H1 (cell line): Measurements from ENCODE around the gene WFDC1. TPM values are rescaled to one million over a fixed set of nuclear protein-coding genes. Genes with fewer than 3 reads are reported as not detected.

ENCODE experiments used
- CTCF ChIA-PET: fragments of 300-600 bp; sonication (Branson Sonifier 250); formaldehyde crosslinking; loops from one replicate; lab custom pipeline; 2021; ENCODE audit not compliant: partially characterized antibody; lab: Charles Lee
- POLR2A ChIA-PET: fragments of 300-600 bp; sonication (Branson Sonifier 250); formaldehyde crosslinking; loops from one replicate; lab custom pipeline; 2021; ENCODE audit warnings: inconsistent platforms; ENCODE audit not compliant: partially characterized antibody; lab: Charles Lee
- DNase-seq, 2 experiments: peaks; one replicate each; pipeline versions ENCODE4 v3.0.0 to v3.0.0-alpha.2; 2010 to 2022; ENCODE audit warnings: low spot score in 2 of 2, low read depth in 1 of 2, mixed read lengths in 1 of 2
- FAIRE-seq: peaks from 2 replicates; lab custom pipeline; 2011; peaks lifted over from hg19 to GRCh38; lab: Jason Lieb, UNC
- H2AFZ ChIP-seq: 2 replicates; pipeline ENCODE4 v1.8.1; 2012; ENCODE audit warnings: low read length, inconsistent platforms
- H2AK5ac ChIP-seq: 2 replicates; pipeline ENCODE4 v1.6.1; 2013; ENCODE audit warnings: low read depth, low read length
- H2BK120ac ChIP-seq: replicated peaks from 2 replicates; pipeline ENCODE3; 2013; ENCODE audit warnings: low read depth, low read length, inconsistent platforms
- H2BK12ac ChIP-seq: 2 replicates; pipeline ENCODE4 v1.6.1; 2013; ENCODE audit warnings: low read depth, low read length
- H2BK15ac ChIP-seq: 2 replicates; pipeline ENCODE4 v1.6.1; 2013; ENCODE audit warnings: low read length
- H2BK20ac ChIP-seq: 2 replicates; pipeline ENCODE4 v1.6.1; 2013; ENCODE audit warnings: low read length
- H2BK5ac ChIP-seq: 2 replicates; pipeline ENCODE4 v1.6.1; 2013; ENCODE audit warnings: low read depth, low read length
- H3K14ac ChIP-seq: 2 replicates; pipeline ENCODE4 v1.6.1; 2013; ENCODE audit warnings: inconsistent platforms; ENCODE audit not compliant: insufficient read length
- H3K18ac ChIP-seq: 2 replicates; pipeline ENCODE4 v1.6.1; 2013; ENCODE audit warnings: low read length; ENCODE audit errors: extremely low read depth
- H3K23ac ChIP-seq: 2 replicates; pipeline ENCODE4 v1.6.1; 2013; ENCODE audit warnings: inconsistent platforms; ENCODE audit not compliant: insufficient read length
- H3K23me2 ChIP-seq: 2 replicates; pipeline ENCODE4 v1.6.1; 2013; ENCODE audit warnings: low read depth, low read length
- H3K27ac ChIP-seq: 2 replicates; pipeline ENCODE4 v1.6.1; 2011; ENCODE audit warnings: low read depth, low read length, inconsistent platforms
- H3K27me3 ChIP-seq, 4 experiments: replicated peaks in 1 of 4; 1 replicate in 1 of 4; 2 replicates in 3 of 4; pipeline versions ENCODE4 v1.6.1 to v1.8.1; 2011 to 2013; ENCODE audit warnings: low read length in 3 of 4, mild to moderate bottlenecking in 3 of 4, inconsistent platforms in 2 of 4, mixed read lengths in 2 of 4, moderate library complexity in 1 of 4; ENCODE audit not compliant: control insufficient read depth in 3 of 4, insufficient read depth in 3 of 4; ENCODE audit errors: extremely low read depth in 1 of 4
- H3K36me3 ChIP-seq, 4 experiments: 2 replicates each; pipeline versions ENCODE4 v1.6.1 to v1.8.1; 2011 to 2013; ENCODE audit warnings: mild to moderate bottlenecking in 4 of 4, low read length in 3 of 4, moderate library complexity in 2 of 4, control low read depth in 1 of 4, inconsistent platforms in 1 of 4; ENCODE audit not compliant: insufficient read depth in 4 of 4, control insufficient read depth in 2 of 4
- H3K4ac ChIP-seq: replicated peaks from 2 replicates; pipeline ENCODE3; 2013; ENCODE audit warnings: low read length, low read depth, mixed read lengths, inconsistent platforms; ENCODE audit not compliant: insufficient read length
- H3K4me1 ChIP-seq, 4 experiments: replicated peaks in 1 of 4; 1 replicate in 1 of 4; 2 replicates in 3 of 4; pipeline versions ENCODE4 v1.6.1 to v1.8.1; 2011 to 2013; ENCODE audit warnings: low read length in 3 of 4, inconsistent platforms in 2 of 4, mixed read lengths in 1 of 4; ENCODE audit not compliant: insufficient read depth in 4 of 4, control insufficient read depth in 3 of 4
- H3K4me2 ChIP-seq, 2 experiments: 2 replicates each; pipeline versions ENCODE4 v1.6.1 to v1.8.1; 2011 to 2013; ENCODE audit warnings: low read depth in 2 of 2, low read length in 2 of 2, control low read depth in 1 of 2, inconsistent platforms in 1 of 2, mild to moderate bottlenecking in 1 of 2; ENCODE audit not compliant: insufficient read depth in 1 of 2
- H3K4me3 ChIP-seq, 4 experiments: fragments of 200-600, 300-600 bp in 1 of 4; sonication (generic), shearing (Covaris generic), sonication (Bioruptor Twin) in 1 of 4; 2 replicates each; pipeline versions ENCODE4 v1.5.1 to v1.8.1; 2011 to 2016; ENCODE audit warnings: low read length in 4 of 4, low read depth in 3 of 4, control low read depth in 2 of 4, inconsistent platforms in 2 of 4, mild to moderate bottlenecking in 2 of 4, mixed read lengths in 1 of 4, moderate library complexity in 1 of 4; ENCODE audit not compliant: insufficient read depth in 2 of 4; ENCODE audit errors: extremely low read depth in 1 of 4
- H3K56ac ChIP-seq: replicated peaks from 2 replicates; pipeline ENCODE3; 2013; ENCODE audit warnings: low read depth, mild to moderate bottlenecking, mixed read lengths, low read length, inconsistent platforms; ENCODE audit not compliant: insufficient read length
- H3K79me1 ChIP-seq: 2 replicates; pipeline ENCODE4 v1.6.1; 2013; ENCODE audit warnings: low read depth, low read length, control low read depth
- H3K79me2 ChIP-seq, 2 experiments: 2 replicates each; pipeline versions ENCODE4 v1.6.1 to v1.8.1; 2012 to 2013; ENCODE audit warnings: low read length in 2 of 2, mild to moderate bottlenecking in 2 of 2, inconsistent platforms in 1 of 2; ENCODE audit not compliant: insufficient read depth in 2 of 2, control insufficient read depth in 1 of 2
- H3K9ac ChIP-seq, 4 experiments: replicated peaks in 1 of 4; 1 replicate in 1 of 4; 2 replicates in 3 of 4; pipeline versions ENCODE4 v1.6.1 to v1.8.1; 2011 to 2013; ENCODE audit warnings: low read depth in 3 of 4, low read length in 3 of 4, control low read depth in 2 of 4, mild to moderate bottlenecking in 2 of 4, moderate library complexity in 2 of 4, inconsistent platforms in 1 of 4; ENCODE audit errors: extremely low read depth in 1 of 4
- H3K9me3 ChIP-seq, 2 experiments: 2 replicates each; pipeline versions ENCODE4 v1.6.1 to v1.8.1; 2012 to 2013; ENCODE audit warnings: mild to moderate bottlenecking in 2 of 2, moderate library complexity in 2 of 2, control low read depth in 1 of 2, inconsistent platforms in 1 of 2, low read depth in 1 of 2, low read length in 1 of 2, mixed read lengths in 1 of 2; ENCODE audit not compliant: insufficient read depth in 2 of 2
- H4K20me1 ChIP-seq, 2 experiments: replicated peaks in 1 of 2; 2 replicates each; pipeline versions ENCODE3 to v1.8.1; 2011 to 2013; ENCODE audit warnings: inconsistent platforms in 2 of 2, low read length in 2 of 2, mild to moderate bottlenecking in 1 of 2; ENCODE audit not compliant: insufficient read depth in 2 of 2, control insufficient read depth in 1 of 2
- H4K5ac ChIP-seq: 2 replicates; pipeline ENCODE4 v1.6.1; 2013; ENCODE audit warnings: low read length, low read depth, mixed read lengths, inconsistent platforms; ENCODE audit not compliant: insufficient read length
- H4K8ac ChIP-seq: 2 replicates; pipeline ENCODE4 v1.8.0; 2013; ENCODE audit warnings: mild to moderate bottlenecking, moderate library complexity, low read length, inconsistent platforms; ENCODE audit not compliant: insufficient read depth; ENCODE audit errors: extremely low read depth
- H4K91ac ChIP-seq: replicated peaks from 2 replicates; pipeline ENCODE3; 2013; ENCODE audit warnings: low read length, mixed read lengths, inconsistent platforms; ENCODE audit not compliant: insufficient read length
- CHD2 ChIP-seq: IDR thresholded peaks from 2 replicates; pipeline ENCODE4 v1.6.1; 2012; ENCODE audit warnings: low read length, improper control_type of control experiment
- GABPA ChIP-seq: IDR thresholded peaks from 2 replicates; pipeline ENCODE4 v1.6.1; 2011; ENCODE audit warnings: mild to moderate bottlenecking, low read length, moderate library complexity, borderline replicate concordance; ENCODE audit not compliant: insufficient read depth
- GTF2F1 ChIP-seq: IDR thresholded peaks from 2 replicates; pipeline ENCODE4 v1.6.1; 2012; ENCODE audit warnings: low read depth, low read length, improper control_type of control experiment, borderline replicate concordance
- KDM5A ChIP-seq: fragments of 200-600 bp; IDR thresholded peaks from 2 replicates; pipeline ENCODE4 v1.7.1; 2012; ENCODE audit warnings: mild to moderate bottlenecking, low read length, inconsistent platforms, mixed read lengths
- RAD21 ChIP-seq, 2 experiments: IDR thresholded peaks in 1 of 2; conservative IDR thresholded peaks in 1 of 2; 2 replicates each; pipeline ENCODE4 v1.6.1; 2011; ENCODE audit warnings: low read depth in 2 of 2, low read length in 2 of 2, improper control_type of control experiment in 1 of 2, inconsistent platforms in 1 of 2, mild to moderate bottlenecking in 1 of 2, moderate library complexity in 1 of 2
- SIX5 ChIP-seq: IDR thresholded peaks from 2 replicates; pipeline ENCODE4 v1.6.1; 2011; ENCODE audit warnings: mild to moderate bottlenecking, low read depth, low read length
- SP1 ChIP-seq: IDR thresholded peaks from 2 replicates; pipeline ENCODE4 v1.6.1; 2011; ENCODE audit warnings: low read depth, low read length
- SP4 ChIP-seq: IDR thresholded peaks from 2 replicates; pipeline ENCODE4 v1.6.1; 2012; ENCODE audit warnings: low read length, inconsistent platforms
- WGBS, 2 experiments: shearing (Covaris generic) in 1 of 2; methylation state at CpG; one replicate each; pipeline versions ENCODE4 v1.1.6 to v1.1.7; 2013 to 2015; ENCODE audit warnings: low lambda C conversion rate in 2 of 2, mixed read lengths in 2 of 2, inconsistent platforms in 1 of 2, low coverage in 1 of 2, missing lambda C conversion rate in 1 of 2; ENCODE audit not compliant: insufficient replicate concordance in 2 of 2, insufficient coverage in 1 of 2, insufficient read length in 1 of 2; ENCODE audit errors: extremely low coverage in 1 of 2, missing lambda C conversion rate in 1 of 2; 5-methylcytosine and 5-hydroxymethylcytosine counted together
- polyA plus RNA-seq, 7 experiments: library from polyadenylated mRNA; depleted of rRNA in 3 of 7; stranded (reverse) in 5 of 7; unstranded in 2 of 7; fragments of >200 nt in 5 of 7; fragments of 200-250 nt in 2 of 7; gene quantifications; 1 replicate in 5 of 7; 2 replicates in 1 of 7; 4 replicates in 1 of 7; pipeline versions ENCODE4 v1.2.1 to v1.2.3, GENCODE V29; 2011 to 2013; ENCODE audit warnings: missing spikeins in 2 of 7, mixed read lengths in 2 of 7
- total RNA-seq: library from RNA; stranded (reverse); fragmentation: NEBNext Ultra II Directional; extraction: Animal tissue kit (Norgen Biotek cat#: 25700); gene quantifications from 2 replicates; pipeline ENCODE4 v1.2.1, GENCODE V29; 2021
- TF ChIP-seq, protein P1 (sequence below): IDR thresholded peaks from 2 replicates; pipeline ENCODE4 v1.6.1; 2012; ENCODE audit warnings: inconsistent platforms
- TF ChIP-seq, protein P2 (sequence below): IDR thresholded peaks from 2 replicates; pipeline ENCODE4 v1.6.1; 2011; ENCODE audit warnings: low read depth, mild to moderate bottlenecking, low read length; ENCODE audit not compliant: insufficient read depth
- TF ChIP-seq, protein P3 (sequence below): IDR thresholded peaks from 2 replicates; pipeline ENCODE4 v1.6.1; 2012; ENCODE audit warnings: low read length, inconsistent platforms

Gene WFDC1
- total and polyA plus RNA-seq, 2 of the 8 experiments (the other 6 are each of a cell fraction or from before 2014, with no cell fraction given) = 0.70 to 1.1 TPM

DNA sequence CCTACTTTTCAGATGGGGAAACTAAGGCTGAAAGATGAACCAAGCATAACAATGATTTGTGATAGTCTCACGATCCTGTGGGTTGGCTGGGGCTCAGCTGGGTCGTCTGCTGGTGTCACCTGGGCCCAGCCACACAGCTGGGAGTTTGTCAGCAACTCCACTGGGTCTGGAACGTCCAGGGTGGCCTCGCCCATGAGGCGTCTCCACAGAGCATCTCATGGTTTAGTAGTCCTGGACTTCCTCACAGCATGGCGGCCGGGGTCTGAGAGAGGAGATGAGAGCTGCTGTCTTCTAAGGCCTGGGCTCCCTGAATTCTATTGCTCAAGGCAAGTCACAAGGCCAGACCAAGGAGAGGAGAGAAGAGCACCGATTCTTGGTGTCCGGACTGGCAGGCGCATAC lies 24.1 kb upstream of the WFDC1 start:
- no peaks in the 10 kb centered on the region for H3K36me3 ChIP-seq
- DNase-seq = no peak
- no peak overlapping the region for H2BK20ac ChIP-seq
- H3K4ac ChIP-seq = no peak overlapping the region
- no peak overlapping the region for H4K5ac ChIP-seq
- no peak overlapping the region for H3K9ac ChIP-seq
- ChIA-PET CTCF (interaction anchor here (0.9 to 3.2 kb wide), 6 partner anchors 11 to 407 kb away, joined by 3 to 13 read pairs (median 3); no protein-coding TSS in a partner anchor), POLR2A (no interaction called here)
- no peak overlapping the region for H4K8ac ChIP-seq
- no peak for FAIRE-seq
- no peak overlapping the region for H4K91ac ChIP-seq
- no peak overlapping the region for H3K56ac ChIP-seq
- no peak overlapping the region for H3K4me2 ChIP-seq
- no peak overlapping the region for H3K4me3 ChIP-seq
- H2AK5ac ChIP-seq = no peak overlapping the region
- no peak overlapping the region for H3K14ac ChIP-seq
- no peaks in the 10 kb centered on the region for H3K9me3 ChIP-seq
- no peaks in the 10 kb centered on the region for H3K79me1 ChIP-seq
- peaks cover 0 to 2% (median 0%) of the 10 kb centered on the region in 4 experiments; a peak in 2 of 7 replicates for H3K4me1 ChIP-seq
- H2BK5ac ChIP-seq = no peak overlapping the region
- H3K27ac ChIP-seq = no peak overlapping the region
- WGBS, 2 experiments = 79% methylated on average over 10 of the region's 10 CpGs; no CpG with 5 or more reads in 1 of the 2 experiments
- H2BK120ac ChIP-seq = no peak overlapping the region
- no peak overlapping the region for H2AFZ ChIP-seq
- no peak overlapping the region for H2BK12ac ChIP-seq
- H3K23me2 ChIP-seq = peaks cover 11% of the 10 kb centered on the region; the same call in 1 of the 2 replicates
- peaks cover 0 to 3% (median 0%) of the 10 kb centered on the region in 4 experiments; a peak in 1 of 7 replicates for H3K27me3 ChIP-seq
- H4K20me1 ChIP-seq = no peaks in the 10 kb centered on the region
- H3K18ac ChIP-seq = no peak overlapping the region
- H3K23ac ChIP-seq = no peak overlapping the region
- no peaks in the 10 kb centered on the region for H3K79me2 ChIP-seq
- no peak overlapping the region for H2BK15ac ChIP-seq
- TF ChIP-seq, protein P1, sequence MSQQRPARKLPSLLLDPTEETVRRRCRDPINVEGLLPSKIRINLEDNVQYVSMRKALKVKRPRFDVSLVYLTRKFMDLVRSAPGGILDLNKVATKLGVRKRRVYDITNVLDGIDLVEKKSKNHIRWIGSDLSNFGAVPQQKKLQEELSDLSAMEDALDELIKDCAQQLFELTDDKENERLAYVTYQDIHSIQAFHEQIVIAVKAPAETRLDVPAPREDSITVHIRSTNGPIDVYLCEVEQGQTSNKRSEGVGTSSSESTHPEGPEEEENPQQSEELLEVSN = no peak
- TF ChIP-seq SIX5 (no peak), SP4 (no peak), KDM5A (no peak), RAD21 (IDR thresholded peaks at IDR 0.05 in 1 of 2, conservative IDR thresholded peaks at IDR 0.05 in 1 of 2; ENCODE audit: low read depth in 2 of 2, low read length in 2 of 2) (no peak), SP1 (no peak), GTF2F1 (no peak), GABPA (no peak), CHD2 (no peak)
- TF ChIP-seq, protein P2, sequence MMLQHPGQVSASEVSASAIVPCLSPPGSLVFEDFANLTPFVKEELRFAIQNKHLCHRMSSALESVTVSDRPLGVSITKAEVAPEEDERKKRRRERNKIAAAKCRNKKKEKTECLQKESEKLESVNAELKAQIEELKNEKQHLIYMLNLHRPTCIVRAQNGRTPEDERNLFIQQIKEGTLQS = no peak
- TF ChIP-seq, protein P3, sequence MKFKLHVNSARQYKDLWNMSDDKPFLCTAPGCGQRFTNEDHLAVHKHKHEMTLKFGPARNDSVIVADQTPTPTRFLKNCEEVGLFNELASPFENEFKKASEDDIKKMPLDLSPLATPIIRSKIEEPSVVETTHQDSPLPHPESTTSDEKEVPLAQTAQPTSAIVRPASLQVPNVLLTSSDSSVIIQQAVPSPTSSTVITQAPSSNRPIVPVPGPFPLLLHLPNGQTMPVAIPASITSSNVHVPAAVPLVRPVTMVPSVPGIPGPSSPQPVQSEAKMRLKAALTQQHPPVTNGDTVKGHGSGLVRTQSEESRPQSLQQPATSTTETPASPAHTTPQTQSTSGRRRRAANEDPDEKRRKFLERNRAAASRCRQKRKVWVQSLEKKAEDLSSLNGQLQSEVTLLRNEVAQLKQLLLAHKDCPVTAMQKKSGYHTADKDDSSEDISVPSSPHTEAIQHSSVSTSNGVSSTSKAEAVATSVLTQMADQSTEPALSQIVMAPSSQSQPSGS = no peak
